M059J (cell line): Measurements from ENCODE around the gene ANXA6. TPM values are rescaled to one million over a fixed set of nuclear protein-coding genes. Genes with fewer than 3 reads are reported as not detected.
A peak's percentile ranks its signal among the peaks of the same experiment; 100 is the strongest.

ENCODE experiments used
- DNase-seq: peaks from one replicate; pipeline ENCODE4 v3.0.0-alpha.2; 2012; ENCODE audit warnings: low read depth
- total RNA-seq: library from RNA; depleted of rRNA; stranded (reverse); fragments of >200 nt; shearing (Covaris generic); gene quantifications from 2 replicates; pipeline ENCODE4 v1.2.3, GENCODE V29; 2014

Gene ANXA6
- total RNA-seq, 1 experiment from 2014 or later: 66.3 TPM

DNA sequence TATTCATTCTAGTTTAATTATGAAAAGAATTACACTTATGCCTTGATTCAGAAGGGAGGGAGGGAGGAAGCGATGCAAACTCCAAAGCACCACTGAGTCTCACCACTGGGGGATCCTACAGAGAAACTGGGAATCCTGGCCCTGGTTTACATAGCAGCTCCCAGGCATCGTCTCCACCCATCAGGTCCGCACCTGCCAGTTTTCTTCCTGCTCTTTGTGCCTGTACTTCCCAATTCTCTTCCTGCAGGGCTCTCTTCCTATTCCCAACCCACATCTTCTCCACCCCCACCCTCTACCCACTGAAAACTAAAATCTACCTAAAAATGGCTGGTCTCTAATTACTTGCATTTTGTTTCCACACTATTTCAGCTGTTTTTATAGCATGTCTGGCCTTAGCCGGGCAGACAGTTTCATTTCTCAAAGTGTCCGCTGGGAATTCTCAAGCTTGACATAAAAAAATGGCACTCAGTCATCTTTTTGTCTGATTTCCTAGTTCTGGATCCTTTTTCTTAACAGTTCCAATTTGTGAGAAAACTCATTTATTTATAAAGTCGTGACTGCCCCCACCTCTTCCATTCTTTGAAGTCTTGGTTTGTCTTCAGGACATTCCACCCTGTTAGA, 75.2 kb downstream of the ANXA6 start:
- peak; percentile 43 for DNase-seq

- peak; percentile 71 for DNase-seq
Observed at GRCh38 chr5:151081431-151082281, 75.9 kb downstream of the ANXA6 start.

GRCh38 chr5:151080613-151081430, 76.8 kb downstream of the ANXA6 start, which contains the start of gene TNIP1:
TNIP1 (minus strand) TSS chr5:151081034; CDS start chr5:151065095, 15,939 bp downstream.
- peak; percentile 90 for DNase-seq

DNA sequence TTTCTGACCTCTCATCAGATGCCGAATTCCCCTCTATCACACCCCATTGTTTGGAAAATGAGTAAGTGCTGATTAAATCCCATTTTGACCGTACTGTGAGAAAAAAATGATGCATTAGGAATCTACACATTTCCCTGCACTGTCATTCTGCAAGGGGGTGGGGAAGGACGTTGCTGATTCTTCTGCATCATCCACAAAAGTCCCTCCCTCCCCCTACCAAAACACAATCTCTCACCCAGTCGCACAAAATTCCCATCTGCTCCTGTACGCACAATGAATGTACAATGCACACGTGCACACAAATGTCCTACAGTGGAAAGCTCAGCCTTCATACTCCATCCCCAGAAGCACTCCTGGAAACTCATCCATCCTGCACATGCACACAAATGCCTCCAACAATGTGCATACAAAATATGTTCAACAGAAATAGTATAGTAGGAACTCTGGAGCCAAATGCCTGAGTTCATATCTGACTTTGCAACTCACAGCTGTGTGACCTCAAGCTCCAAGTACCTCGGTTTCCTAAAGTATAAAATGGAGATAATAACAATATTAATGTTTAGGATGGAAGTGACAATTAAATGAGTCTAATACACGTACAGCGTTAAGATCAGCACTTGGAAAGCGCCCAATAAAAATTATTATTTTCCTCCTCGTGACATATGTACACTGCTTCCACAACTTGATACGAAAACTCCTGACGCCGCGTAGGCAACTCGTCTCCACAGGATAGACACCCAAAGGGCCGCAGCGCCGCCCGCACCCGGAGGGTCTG, 77.6 kb downstream of the ANXA6 start:
- peak; percentile 80 for DNase-seq

DNA sequence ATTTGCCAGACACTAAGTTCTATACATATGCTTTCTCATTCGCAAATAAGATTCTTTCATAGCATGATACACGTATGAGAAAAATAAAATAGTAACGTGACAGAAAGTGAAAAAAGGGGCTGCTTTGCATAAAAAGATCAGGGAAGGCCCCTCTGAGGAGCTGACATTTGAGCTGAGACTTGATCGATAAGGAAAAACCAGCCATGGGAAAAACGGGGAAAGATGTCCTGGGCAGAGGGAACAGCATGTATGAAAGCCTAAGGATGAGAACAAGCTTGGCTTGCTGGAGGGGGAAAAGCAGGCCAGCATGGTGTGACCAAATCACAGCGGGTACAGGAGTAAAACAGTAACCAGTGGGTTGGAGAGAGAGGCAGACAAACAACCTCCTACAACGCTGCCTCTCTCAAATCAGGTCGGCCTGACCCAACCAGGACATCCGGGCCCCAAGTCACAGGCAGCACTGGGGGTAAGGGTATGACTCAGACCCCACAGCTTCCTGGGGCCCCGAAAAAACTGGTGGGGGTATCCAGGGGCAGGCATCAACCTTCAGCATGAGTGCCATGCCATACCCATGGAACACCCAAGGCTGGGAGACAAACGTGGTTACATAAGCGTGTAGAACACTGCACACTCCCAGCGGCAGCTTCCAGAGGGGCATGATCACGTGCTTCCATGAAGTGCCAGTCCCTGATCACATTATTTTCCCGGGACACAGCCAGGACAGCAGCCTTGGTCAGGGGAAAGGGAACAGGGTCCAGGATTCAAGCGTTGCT, 78.9 kb downstream of the ANXA6 start:
- peak; percentile 50 for DNase-seq

DNA sequence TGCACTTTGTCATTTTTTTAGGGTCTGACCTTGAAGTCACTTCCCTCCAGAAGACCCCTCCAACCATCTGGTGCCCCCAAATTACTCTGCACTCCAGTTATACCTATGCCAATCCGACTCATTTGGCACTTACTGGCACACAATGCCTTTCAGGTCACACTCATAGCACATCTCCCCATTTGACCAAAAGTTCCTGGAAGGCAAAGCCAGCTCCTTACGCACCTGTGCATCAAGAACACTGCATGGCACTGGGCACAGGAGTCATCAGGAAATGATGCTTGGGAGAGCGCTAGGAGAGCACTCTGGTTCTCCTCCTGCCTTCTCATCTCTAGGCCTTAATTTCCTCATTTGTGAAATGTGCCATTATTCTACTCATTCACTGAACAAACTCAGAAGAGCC, 79.6 kb downstream of the ANXA6 start:
- DNase-seq: no peak

GRCh38 chr5:151077419-151077818, 80.2 kb downstream of the ANXA6 start:
- no peak for DNase-seq

DNA sequence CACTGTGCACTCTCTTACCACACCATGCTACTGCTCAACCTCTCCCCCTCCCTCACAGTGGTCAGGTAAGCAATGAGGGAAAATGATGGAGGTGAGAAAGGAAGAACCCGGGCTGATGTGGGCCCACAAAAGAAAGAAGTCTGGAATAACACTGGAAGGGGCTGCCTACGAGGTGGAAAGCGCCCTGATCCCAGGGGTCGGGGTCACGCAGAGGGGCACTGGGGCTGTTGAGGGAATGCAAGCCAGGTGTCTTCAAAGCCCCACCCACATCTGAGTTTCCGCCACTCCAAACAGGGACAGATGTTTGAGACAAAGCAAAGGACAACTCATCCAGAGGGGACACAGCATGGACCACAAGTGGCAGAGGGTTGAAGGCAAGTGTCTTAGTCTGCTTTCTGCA, 81.0 kb downstream of the ANXA6 start:
- DNase-seq: no peak

DNA sequence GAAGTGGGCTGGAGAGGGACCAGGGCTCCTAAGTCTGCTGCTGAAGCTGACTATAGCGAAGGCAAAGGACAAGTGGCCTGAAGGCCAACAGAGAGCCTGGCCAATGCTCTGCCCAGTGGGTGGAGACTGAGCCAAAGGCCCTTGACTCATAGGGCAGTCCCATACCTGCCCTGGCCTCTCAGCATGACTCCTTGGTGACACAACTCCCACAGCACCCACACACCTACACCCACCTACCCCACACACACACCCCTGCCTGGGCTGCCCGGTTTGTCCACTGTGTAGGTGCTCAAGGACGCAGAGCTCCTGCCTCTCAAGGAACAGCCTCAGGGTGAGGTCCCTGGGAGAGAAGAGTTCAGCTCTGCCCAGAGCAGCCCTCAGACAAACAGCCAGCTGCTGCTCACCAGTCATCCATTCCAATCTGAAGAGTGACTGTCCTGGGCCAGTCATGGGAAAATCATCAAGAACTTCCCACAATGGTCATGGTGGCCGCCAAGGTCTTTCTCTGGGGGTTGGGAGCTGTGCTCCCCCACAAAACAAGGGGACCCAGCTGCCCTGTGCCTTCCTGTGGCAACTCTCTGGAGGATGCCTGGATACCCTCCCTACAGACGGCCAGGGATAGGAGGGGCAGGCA, 81.8 kb downstream of the ANXA6 start:
- peak; percentile 87 for DNase-seq

GRCh38 chr5:151074557-151074956, 83.0 kb downstream of the ANXA6 start:
- no peak for DNase-seq

- no peak for DNase-seq
Observed at GRCh38 chr5:151073280-151073679, 84.3 kb downstream of the ANXA6 start.

- peak; percentile 92 for DNase-seq
Observed at GRCh38 chr5:151072630-151073025, 85.0 kb downstream of the ANXA6 start.

DNA sequence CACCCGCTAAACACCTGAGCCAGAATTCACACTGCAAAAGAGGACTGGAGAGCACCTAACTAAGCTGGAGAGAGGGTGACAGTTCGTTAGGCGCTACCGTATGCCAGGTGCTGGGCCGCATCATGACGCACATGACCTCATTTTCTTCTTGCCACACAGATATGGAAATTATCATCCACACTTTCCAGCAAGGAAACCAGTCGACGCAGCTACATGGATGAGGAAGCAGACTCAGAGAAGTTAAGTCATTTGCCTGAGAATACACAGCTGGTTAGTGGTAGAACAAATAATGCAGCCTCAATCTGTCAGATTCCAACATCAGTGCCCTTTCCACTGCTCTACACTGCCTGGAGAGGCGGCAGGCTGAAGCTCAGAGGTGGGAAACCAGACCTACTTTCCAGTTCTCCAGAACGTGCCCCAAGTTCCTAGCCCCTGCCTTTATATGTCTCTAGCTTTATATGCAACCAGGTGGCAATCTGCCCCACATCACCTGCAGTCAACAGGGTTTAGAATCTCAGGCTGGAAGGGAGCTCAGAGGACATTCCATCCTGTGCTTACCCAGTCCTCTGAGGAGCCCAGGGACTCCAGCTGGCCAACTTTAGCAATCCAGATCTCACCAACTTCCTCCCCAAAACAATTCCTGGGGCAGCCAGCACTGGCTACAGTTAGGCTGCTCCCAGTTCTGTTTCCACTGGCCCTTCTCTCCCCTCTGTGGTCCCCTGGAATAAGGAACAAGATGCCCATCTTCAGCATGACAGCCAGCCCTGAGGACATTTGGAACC, 85.5 kb downstream of the ANXA6 start:
- DNase-seq: peak; percentile 41

DNA sequence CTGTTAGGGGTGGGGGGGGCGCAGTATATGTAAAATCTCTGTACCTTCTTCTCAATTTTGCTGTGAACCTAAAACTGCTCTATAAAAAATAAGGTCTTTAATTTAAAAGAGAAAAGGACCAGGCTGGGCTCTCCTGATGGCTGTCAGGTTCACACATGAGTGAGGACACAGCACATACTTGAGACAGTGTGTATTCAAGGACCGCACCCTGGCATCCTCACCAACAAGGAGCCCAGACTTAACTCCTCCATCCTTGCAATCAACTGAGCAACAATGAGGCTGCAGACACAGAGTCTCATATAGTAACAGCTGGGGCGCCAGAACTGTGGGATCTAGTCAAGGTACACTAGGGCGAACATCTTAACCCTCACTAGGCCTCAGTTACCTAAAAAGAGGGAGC, 86.6 kb downstream of the ANXA6 start:
- no peak for DNase-seq

GRCh38 chr5:151070449-151070848, 87.1 kb downstream of the ANXA6 start:
- DNase-seq: peak; percentile 65

- DNase-seq: peak; percentile 48
Observed at GRCh38 chr5:151068433-151069197, 89.0 kb downstream of the ANXA6 start.

DNA sequence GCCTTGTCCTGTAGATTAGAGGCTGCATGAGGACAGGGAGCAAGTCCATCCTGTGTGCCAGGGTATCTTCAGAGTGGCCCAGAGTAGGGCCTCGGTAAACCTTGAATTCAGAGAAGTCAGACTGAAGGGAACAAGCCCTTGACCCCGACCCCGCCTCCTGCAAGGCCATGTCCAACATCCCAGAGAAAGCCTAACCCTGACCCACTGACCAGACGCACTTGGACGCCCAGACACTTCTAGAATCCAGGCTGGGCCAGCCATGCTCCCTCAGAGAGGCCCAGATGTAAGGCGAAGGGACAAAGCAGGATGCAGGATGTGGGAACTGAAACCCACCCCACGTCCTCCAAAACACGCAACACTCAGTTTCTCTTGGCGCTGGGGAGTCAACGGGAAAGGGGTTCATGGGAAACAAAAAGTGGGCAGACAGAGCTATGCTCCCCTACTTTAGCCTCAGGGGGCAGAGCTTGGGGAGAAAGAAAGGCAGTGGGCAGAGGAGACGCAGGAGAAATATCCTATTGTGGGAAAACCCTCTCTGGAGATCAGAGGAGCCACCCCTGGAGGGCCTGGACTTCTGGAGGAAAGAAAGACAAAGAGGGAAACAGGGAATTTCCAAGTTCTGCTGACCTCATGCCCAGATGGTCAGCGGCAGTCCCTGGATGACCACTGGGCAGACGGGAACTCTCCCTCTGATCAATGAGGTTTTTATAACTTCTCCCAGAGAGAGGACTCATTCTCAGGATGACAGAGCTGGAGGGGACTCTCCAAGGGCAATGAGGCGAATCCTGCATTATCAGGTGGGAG, 89.7 kb downstream of the ANXA6 start:
- DNase-seq: peak; percentile 39

DNA sequence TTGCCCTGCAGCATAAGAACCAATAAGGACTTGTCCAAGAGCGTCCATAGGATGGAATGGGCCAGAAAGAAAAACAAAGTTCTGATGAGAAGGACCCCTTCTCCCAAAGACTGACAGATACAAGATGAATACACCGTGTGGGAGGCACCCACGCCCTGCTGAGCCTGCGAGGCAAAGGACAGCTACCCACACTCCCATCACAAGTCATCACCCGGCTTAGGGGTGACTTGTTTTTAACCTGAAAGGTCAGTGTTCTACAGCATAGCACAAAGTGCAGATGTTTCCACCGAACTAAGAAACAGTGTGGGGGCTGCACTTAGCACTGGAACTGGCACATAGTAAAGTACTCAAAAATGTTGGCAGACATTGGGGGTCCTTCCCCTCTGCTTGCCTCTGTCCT, 90.7 kb downstream of the ANXA6 start:
- no peak for DNase-seq
